Adrenal gland (tissue), 5 donors: ENCODE results near the gene VIPR2.

Experiments used
- CTCF ChIP-seq, 6 experiments: fragments of 450-650 bp in 4 of 6; fragments of 200-600 bp in 2 of 6; sonication (generic) in 1 of 6; IDR thresholded peaks; 1 replicate in 5 of 6; 2 replicates in 1 of 6; pipeline versions ENCODE4 v1.5.1 to v1.8.0; 2016 to 2021; ENCODE audit warnings: antibody characterized with exemption in 6 of 6, mild to moderate bottlenecking in 2 of 6, moderate library complexity in 1 of 6
- POLR2A ChIP-seq, 2 donors: fragments of 450-650 bp; IDR thresholded peaks; one replicate each; pipeline ENCODE4 v1.6.1; 2017; ENCODE audit warnings: antibody characterized with exemption in 2 of 2, mild to moderate bottlenecking in 2 of 2, moderate library complexity in 1 of 2
- donor health status: DM: no; HTN: no; CAD: no.

- TF ChIP-seq CTCF (IDR thresholded peaks at IDR 0.05): no peak
- TF ChIP-seq POLR2A (IDR thresholded peaks at IDR 0.05): no peak
Measured at GRCh38 chr7:159000859-159001435, 143.7 kb downstream of the VIPR2 start.
